Retinal pigment epithelial cell (primary cell): ENCODE measurements around the gene MCM7.
A peak's percentile ranks its signal among the peaks of the same experiment; 100 is the strongest.

Experiments
- DNase-seq: peaks from one replicate; pipeline ENCODE4 v3.0.0-alpha.2; 2010; ENCODE audit warnings: low read depth
- H3K4me3 ChIP-seq: 2 replicates; pipeline ENCODE4 v1.5.1; 2011; ENCODE audit warnings: mild to moderate bottlenecking, low read length, control low read depth, moderate library complexity
- TF ChIP-seq, protein P1 (sequence below): conservative IDR thresholded peaks from 2 replicates; pipeline ENCODE4 v1.5.1; 2011; ENCODE audit warnings: low read depth, low read length, control low read depth, inconsistent platforms

Gene MCM7

DNA sequence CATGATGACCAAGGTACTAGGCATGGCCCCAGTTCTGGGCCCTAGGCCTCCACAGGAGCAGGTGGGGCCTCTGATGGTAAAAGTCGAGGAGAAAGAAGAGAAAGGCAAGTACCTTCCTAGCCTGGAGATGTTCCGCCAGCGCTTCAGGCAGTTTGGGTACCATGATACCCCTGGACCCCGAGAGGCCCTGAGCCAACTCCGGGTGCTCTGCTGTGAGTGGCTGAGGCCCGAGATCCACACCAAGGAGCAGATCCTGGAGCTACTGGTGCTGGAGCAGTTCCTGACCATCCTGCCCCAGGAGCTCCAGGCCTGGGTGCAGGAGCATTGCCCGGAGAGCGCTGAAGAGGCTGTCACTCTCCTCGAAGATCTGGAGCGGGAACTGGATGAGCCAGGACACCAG is 44.2 kb downstream of the MCM7 start:
- DNase-seq, result no peak
- TF ChIP-seq, protein P1, sequence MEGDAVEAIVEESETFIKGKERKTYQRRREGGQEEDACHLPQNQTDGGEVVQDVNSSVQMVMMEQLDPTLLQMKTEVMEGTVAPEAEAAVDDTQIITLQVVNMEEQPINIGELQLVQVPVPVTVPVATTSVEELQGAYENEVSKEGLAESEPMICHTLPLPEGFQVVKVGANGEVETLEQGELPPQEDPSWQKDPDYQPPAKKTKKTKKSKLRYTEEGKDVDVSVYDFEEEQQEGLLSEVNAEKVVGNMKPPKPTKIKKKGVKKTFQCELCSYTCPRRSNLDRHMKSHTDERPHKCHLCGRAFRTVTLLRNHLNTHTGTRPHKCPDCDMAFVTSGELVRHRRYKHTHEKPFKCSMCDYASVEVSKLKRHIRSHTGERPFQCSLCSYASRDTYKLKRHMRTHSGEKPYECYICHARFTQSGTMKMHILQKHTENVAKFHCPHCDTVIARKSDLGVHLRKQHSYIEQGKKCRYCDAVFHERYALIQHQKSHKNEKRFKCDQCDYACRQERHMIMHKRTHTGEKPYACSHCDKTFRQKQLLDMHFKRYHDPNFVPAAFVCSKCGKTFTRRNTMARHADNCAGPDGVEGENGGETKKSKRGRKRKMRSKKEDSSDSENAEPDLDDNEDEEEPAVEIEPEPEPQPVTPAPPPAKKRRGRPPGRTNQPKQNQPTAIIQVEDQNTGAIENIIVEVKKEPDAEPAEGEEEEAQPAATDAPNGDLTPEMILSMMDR, result no peak
- H3K4me3 ChIP-seq, result no peak overlapping the region

DNA sequence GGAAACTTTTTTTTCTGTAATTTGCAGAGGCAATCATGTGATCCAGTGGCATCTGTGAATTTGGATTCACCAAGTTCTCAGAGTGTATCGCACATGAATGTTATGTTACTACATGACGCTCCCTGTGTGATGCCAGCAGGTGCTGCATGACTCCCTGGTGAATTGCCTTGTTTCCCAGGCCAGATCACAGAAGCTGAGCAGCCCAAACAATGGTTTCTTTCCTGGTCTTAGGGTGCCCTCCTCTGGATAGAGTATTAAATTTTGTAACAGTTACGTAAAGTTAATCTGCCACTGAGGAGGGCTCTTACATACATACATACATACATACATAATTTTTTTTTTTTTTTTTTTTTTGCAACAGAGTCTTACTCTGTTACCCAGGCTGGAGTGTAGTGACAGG is 48.0 kb downstream of the MCM7 start:
- TF ChIP-seq, protein P1, result peak; percentile 13
- DNase-seq, result peak; percentile 30
- H3K4me3 ChIP-seq, result no peak overlapping the region

DNA sequence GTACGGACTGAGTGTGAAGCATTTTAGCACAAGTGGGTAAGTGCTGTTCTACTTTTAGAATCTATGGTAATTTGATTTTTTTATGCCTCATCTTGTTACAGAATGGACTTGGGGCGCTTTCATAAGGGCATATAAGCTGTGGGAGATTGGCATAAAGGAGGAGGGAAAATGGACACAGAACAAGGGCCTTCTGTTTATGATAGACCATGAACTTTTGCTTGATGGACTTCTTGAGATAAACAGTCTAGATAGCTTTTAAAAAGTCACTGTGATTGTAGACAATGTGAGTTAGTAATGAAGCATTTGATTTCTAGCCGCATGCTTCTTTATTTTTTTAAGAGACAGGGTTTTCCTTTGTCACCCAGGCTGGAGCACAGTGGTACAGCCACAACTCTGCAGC is 49.6 kb downstream of the MCM7 start:
- H3K4me3 ChIP-seq, result no peak overlapping the region
- DNase-seq, result no peak
- TF ChIP-seq, protein P1, result no peak

DNA sequence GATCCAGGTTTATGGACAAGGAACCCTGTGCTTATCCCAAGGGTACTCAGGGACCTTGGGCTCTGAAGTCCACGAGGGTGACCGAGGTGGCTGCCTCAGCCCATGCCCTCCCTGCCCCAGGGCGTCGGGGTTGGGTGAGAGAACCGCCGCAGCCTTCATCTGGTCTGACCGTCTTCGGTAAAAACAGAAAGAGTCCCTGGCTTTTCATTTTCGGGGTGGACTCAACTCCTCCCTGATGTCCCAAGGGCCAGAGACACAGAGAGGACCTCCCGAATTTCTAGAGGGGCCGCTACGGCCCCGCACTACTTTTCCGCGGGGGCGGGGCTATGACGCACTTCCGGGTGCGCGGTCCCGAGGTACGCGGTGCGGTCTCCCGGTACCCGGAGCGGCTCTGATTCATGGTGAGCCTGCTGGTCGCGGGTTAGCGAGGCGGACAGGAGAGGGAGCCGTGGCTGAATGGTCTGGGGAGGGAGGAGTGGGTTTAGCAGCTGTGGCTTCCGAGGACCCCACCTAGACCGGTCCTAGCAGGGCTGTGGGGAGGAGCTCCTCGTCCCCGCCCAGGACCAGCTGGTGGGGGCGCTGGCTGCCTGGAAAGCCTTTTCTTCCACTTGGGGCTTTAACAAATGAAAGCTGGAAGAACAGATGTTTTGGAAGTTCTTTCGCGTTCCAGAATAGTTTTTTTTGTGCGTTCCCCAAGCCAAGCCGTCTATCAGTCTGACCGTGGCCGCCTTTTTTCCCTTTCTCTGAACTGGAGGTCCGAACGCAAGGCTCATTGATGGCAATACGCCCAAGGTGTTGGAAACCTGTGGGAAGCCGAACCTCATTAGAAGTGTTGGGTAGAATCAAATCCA is 51.5 kb downstream of the MCM7 start, which contains the start of gene ZSCAN21:
TSS of gene ZSCAN21 (plus strand) at position 334 of the 851 bp plus-strand sequence. CDS start 7,233 bp downstream, outside the sequence.
- peak within 1 kb of the TSS; percentile 93 for H3K4me3 ChIP-seq
- peak; percentile 48 for DNase-seq
- TF ChIP-seq, protein P1, result peak; percentile 19

DNA sequence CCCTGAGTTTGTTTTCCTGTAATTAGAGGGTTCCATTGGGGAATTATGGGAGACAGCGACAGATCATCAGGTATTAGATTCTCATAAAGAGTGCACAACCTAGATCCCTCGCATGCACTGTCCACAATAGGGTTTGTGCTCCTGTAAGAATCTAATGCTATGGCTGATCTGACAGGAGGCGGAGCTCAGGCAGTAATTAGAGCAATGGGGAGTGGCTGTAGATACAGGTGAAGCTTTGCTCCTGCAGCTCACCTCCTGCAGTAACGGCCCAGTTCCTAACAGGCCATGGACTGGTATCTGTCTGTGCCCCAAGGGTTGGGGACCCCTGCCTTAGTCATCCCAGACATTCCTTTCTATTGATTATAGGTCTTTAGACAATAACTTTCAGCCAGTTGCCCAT is 52.5 kb downstream of the MCM7 start:
- DNase-seq, result no peak
- TF ChIP-seq, protein P1, result no peak
- H3K4me3 ChIP-seq, result no peak overlapping the region

DNA sequence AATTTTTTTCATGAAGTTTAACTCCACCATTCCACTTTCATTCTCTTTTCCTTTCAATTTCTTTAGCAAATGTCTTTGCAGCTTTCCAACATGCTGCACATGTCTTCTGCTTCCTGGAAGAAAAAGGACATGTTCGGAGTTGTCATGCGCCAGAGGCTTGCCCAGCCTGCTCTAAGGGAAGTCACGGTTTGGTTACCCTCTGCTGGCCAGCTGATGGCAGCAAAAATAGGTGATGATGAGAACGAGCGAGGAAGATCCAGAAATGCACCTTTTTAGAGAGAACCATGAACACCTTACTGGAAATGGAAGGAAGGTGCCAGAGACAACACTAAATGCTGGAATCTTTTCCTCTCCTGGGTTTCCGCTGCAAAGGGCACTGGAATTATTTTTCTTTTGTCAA is 56.5 kb downstream of the MCM7 start:
- no peak overlapping the region for H3K4me3 ChIP-seq
- TF ChIP-seq, protein P1, result no peak
- DNase-seq, result no peak
